Common myeloid progenitor, CD34-positive (primary cell): ENCODE results near the gene GALR1.

Experiments used
- CTCF ChIA-PET: fragments of 350-600 bp; sonication (Branson Sonifier 250); formaldehyde crosslinking; loops from one replicate; lab custom pipeline; 2021; ENCODE audit warnings: antibody characterized with exemption; lab: Charles Lee
- POLR2A ChIA-PET: fragments of 350-600 bp; sonication (Branson Sonifier 250); formaldehyde crosslinking; loops from one replicate; lab custom pipeline; 2021; ENCODE audit warnings: antibody characterized with exemption; lab: Charles Lee
- DNase-seq, 3 donors: peaks; one replicate each; pipeline versions ENCODE4 v3.0.0 to v3.0.0-alpha.2; 2013
- H3K27ac ChIP-seq, 2 experiments: 1 replicate in 1 of 2; 2 replicates in 1 of 2; pipeline ENCODE4 v1.7.0; 2013; ENCODE audit warnings: inconsistent platforms in 2 of 2, low read length in 2 of 2, mild to moderate bottlenecking in 2 of 2, low read depth in 1 of 2, moderate library complexity in 1 of 2; ENCODE audit not compliant: severe bottlenecking in 2 of 2, insufficient read depth in 1 of 2, poor library complexity in 1 of 2
- H3K27me3 ChIP-seq, 5 experiments: replicated peaks in 2 of 5; 1 replicate in 3 of 5; 2 replicates in 2 of 5; pipeline versions ENCODE4 v1.6.1 to v1.7.0; 2013; ENCODE audit warnings: low read length in 4 of 5, mild to moderate bottlenecking in 2 of 5, moderate library complexity in 2 of 5, inconsistent platforms in 1 of 5; ENCODE audit not compliant: insufficient read depth in 5 of 5, control insufficient read depth in 4 of 5
- H3K36me3 ChIP-seq, 4 experiments: 1 replicate in 2 of 4; 2 replicates in 2 of 4; pipeline versions ENCODE4 v1.6.1 to v1.7.0; 2013; ENCODE audit warnings: low read length in 3 of 4, control low read depth in 1 of 4, mild to moderate bottlenecking in 1 of 4; ENCODE audit not compliant: control insufficient read depth in 4 of 4, insufficient read depth in 4 of 4
- H3K4me1 ChIP-seq, 4 experiments: 1 replicate in 3 of 4; 2 replicates in 1 of 4; pipeline versions ENCODE4 v1.6.1 to v1.7.1; 2013; ENCODE audit warnings: low read length in 3 of 4, mild to moderate bottlenecking in 3 of 4, control low read depth in 1 of 4, inconsistent platforms in 1 of 4, moderate library complexity in 1 of 4; ENCODE audit not compliant: control insufficient read depth in 4 of 4, insufficient read depth in 4 of 4; ENCODE audit errors: control extremely low read depth in 1 of 4
- H3K4me3 ChIP-seq, 7 experiments: 1 replicate in 4 of 7; 2 replicates in 3 of 7; pipeline versions ENCODE4 v1.5.1 to v1.7.0; 2013; ENCODE audit warnings: mild to moderate bottlenecking in 7 of 7, low read length in 6 of 7, moderate library complexity in 6 of 7, inconsistent platforms in 2 of 7, low read depth in 2 of 7, control low read depth in 1 of 7; ENCODE audit not compliant: insufficient read depth in 4 of 7, control insufficient read depth in 1 of 7; ENCODE audit errors: extremely low read depth in 1 of 7
- H3K9me3 ChIP-seq, 5 experiments: 1 replicate in 4 of 5; 2 replicates in 1 of 5; pipeline versions ENCODE4 v1.6.1 to v1.7.1; 2013; ENCODE audit warnings: low read length in 4 of 5, mild to moderate bottlenecking in 2 of 5, inconsistent platforms in 1 of 5, low read depth in 1 of 5, moderate library complexity in 1 of 5; ENCODE audit not compliant: control insufficient read depth in 4 of 5, insufficient read depth in 2 of 5; ENCODE audit errors: control extremely low read depth in 1 of 5
- WGBS: methylation state at CpG from one replicate; pipeline ENCODE4 v1.1.5; 2013; ENCODE audit not compliant: insufficient coverage; 5-methylcytosine and 5-hydroxymethylcytosine counted together

The GALR1 gene

DNA sequence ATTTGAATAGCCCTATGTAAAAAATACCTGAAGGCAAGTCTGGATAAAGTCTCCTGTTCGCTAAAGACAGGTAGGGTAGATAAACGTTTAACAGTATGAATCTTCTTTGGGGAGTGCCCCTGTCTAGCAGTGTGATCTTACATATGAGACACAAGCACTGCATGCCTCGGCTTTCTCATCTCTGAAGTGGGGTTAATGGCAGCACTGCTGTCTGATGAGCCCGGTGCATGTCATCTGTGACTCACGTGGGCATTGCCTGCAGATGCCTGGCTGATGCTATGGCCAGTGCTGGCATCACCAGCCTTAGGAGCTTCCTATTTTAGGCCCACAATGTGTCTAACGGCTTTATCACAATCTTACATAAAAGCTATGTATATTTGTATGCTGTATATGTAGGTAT, 50.1 kb downstream of the GALR1 start:
- peaks cover 0 to 5% (median 2%) of the 10 kb centered on the region in 5 experiments for H3K27me3 ChIP-seq
- H3K4me1 ChIP-seq: no peaks in the 10 kb centered on the region
- 92% methylated on average over 5 of the region's 6 CpGs for WGBS
- no peak for DNase-seq
- H3K4me3 ChIP-seq: no peak overlapping the region
- CTCF ChIA-PET: no interaction called here
- POLR2A ChIA-PET: no interaction called here
- H3K27ac ChIP-seq: no peak overlapping the region
- H3K36me3 ChIP-seq: no peaks in the 10 kb centered on the region
- H3K9me3 ChIP-seq: no peaks in the 10 kb centered on the region

DNA sequence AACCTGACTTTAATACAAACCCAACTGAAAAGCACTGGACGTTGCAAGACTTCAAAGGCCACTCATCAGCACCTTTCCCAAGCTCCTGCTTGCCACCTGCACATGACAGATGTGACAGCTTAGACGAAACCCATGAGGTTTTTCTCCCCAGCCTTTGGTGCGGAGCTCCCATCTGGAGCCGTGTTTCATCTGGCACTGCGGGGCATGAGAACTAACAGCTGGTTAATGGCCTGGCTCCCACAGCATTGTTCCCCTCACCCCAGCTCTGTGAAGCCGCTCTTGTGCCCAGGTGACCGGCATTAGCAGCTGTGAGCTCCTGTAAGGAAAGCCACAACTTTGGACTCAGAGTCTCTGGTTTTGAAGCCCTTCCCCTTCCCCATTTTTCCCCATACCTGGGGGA, 50.9 kb downstream of the GALR1 start:
- H3K4me1 ChIP-seq: no peaks in the 10 kb centered on the region
- ChIA-PET POLR2A (no interaction called here), CTCF (no interaction called here)
- 58% methylated on average over 5 of the region's 7 CpGs for WGBS
- H3K9me3 ChIP-seq: no peaks in the 10 kb centered on the region
- DNase-seq: no peak
- no peak overlapping the region for H3K4me3 ChIP-seq
- no peaks in the 10 kb centered on the region for H3K36me3 ChIP-seq
- peaks cover 0 to 7% (median 2%) of the 10 kb centered on the region in 5 experiments for H3K27me3 ChIP-seq
- no peak overlapping the region for H3K27ac ChIP-seq

DNA sequence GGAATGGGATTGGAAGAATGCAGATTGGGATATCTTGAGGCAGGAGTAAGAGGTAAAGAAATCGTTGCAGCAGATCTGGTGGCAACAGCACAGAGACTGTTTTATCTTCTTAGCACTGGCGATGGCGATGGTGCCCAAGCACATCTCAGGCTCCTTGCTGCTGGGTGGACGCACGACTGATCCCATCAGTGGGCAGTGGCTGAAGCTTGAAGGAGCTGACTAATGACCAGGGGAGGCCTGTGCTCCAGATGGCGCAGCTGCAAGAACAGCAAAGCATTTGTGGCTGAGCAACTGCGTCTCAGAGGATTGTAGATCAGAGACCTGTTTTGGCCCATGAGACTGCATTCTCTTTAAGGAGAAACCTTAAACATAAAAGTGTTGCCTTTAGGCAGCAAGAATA, 54.6 kb downstream of the GALR1 start:
- no peak overlapping the region for H3K27ac ChIP-seq
- H3K36me3 ChIP-seq: no peaks in the 10 kb centered on the region
- no peak overlapping the region for H3K4me3 ChIP-seq
- ChIA-PET POLR2A (no interaction called here), CTCF (no interaction called here)
- H3K27me3 ChIP-seq: peaks cover 0 to 4% (median 0%) of the 10 kb centered on the region in 5 experiments
- no peaks in the 10 kb centered on the region for H3K4me1 ChIP-seq
- no peaks in the 10 kb centered on the region for H3K9me3 ChIP-seq
- DNase-seq: no peak
- WGBS: 94% methylated on average over 5 of the region's 7 CpGs

DNA sequence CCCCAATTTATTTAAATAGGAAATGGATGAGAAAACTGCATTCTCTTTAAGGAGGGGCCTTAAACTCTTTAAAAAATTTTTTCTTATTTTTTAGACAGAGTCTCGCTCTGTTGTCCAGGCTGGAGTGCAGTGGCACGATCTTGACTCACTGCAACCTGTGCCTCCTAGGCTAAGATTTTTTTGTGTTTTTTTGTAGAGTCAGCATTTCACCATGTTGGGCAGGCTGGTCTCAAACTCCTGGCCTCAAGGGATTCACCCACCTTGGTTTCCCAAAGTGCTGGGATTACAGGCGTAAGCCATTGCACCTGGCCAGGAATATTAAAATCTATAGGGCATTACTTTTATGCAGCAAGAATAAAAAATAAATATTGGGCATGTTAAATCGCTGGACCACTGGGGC, 56.0 kb downstream of the GALR1 start:
- no peak overlapping the region for H3K4me3 ChIP-seq
- no peaks in the 10 kb centered on the region for H3K9me3 ChIP-seq
- DNase-seq: no peak
- H3K27me3 ChIP-seq: peaks cover 0 to 4% (median 0%) of the 10 kb centered on the region in 5 experiments
- H3K27ac ChIP-seq: no peak overlapping the region
- ChIA-PET CTCF (no interaction called here), POLR2A (no interaction called here)
- WGBS: 96% methylated on average over 4 of the region's 4 CpGs
- no peaks in the 10 kb centered on the region for H3K36me3 ChIP-seq
- no peaks in the 10 kb centered on the region for H3K4me1 ChIP-seq

DNA sequence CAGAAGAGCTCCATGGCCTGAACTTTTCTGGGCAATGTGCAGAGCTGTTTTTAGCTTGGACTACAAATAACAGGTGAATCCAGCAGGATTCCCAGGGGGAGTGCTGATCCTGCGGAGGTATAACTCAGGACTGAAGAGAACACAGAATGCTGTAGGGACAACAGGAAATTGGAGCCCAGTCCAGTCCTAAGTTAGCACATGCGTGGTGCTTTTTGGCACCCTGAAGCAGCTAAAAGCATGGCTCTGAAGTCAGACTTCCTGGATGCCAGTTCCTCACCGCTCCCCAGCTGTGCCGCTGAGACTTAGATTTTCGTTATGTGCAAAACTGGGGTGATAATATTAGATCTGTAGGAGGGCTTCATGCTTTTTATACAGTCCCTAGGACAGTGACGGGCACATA, 58.6 kb downstream of the GALR1 start:
- Histone ChIP-seq H3K36me3 (no peaks in the 10 kb centered on the region), H3K4me1 (no peaks in the 10 kb centered on the region), H3K27me3 (peaks cover 0 to 4% (median 0%) of the 10 kb centered on the region in 5 experiments), H3K27ac (no peak overlapping the region), H3K9me3 (no peaks in the 10 kb centered on the region), H3K4me3 (no peak overlapping the region)
- WGBS: 89% methylated on average over 6 of the region's 6 CpGs
- CTCF ChIA-PET: no interaction called here
- POLR2A ChIA-PET: no interaction called here
- DNase-seq: no peak

DNA sequence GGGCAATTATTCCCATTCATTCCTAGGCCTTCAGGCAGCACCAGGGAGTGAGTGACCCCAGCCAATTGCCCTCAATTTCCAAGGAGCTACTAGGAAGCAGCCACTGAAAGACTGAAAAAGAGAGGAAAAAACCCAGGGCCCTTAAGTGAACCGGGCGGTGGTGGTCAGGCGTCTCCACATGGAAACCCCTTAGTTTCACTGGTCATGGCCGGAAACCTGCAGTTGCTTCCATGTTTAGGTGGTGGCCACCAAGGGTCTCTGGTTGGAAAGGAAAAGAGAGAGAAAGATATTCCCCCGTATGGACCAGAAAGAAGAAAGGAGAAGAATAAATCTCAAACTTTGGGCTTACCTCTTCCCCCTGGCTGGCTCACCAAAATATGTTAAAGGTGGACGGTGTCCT, 64.9 kb downstream of the GALR1 start:
- DNase-seq: no peak
- no peaks in the 10 kb centered on the region for H3K4me1 ChIP-seq
- peaks cover 0 to 10% (median 4%) of the 10 kb centered on the region in 5 experiments for H3K27me3 ChIP-seq
- H3K36me3 ChIP-seq: no peaks in the 10 kb centered on the region
- H3K27ac ChIP-seq: no peak overlapping the region
- WGBS: 91% methylated on average over 5 of the region's 6 CpGs
- POLR2A ChIA-PET: no interaction called here
- H3K9me3 ChIP-seq: no peaks in the 10 kb centered on the region
- CTCF ChIA-PET: no interaction called here
- H3K4me3 ChIP-seq: no peak overlapping the region

DNA sequence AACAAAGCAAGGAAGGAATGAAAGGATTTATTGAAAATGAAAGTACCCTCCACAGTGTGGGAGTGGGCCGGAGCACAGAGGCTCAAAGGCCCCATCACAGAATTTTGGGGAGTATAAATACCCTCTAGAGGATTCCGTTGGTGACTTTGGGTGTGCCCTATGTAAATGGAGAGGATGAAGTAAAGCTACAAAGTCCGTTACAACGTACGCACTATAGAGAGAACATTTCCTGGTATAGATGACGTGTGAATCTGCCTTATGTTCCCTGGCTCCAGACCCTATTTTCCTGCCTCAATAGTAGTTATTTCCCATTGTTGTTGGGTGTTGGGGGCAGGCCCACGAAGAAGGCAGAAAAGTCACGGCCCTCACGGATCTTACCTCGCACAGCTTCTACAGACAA, 65.3 kb downstream of the GALR1 start:
- no peak overlapping the region for H3K27ac ChIP-seq
- H3K9me3 ChIP-seq: no peaks in the 10 kb centered on the region
- ChIA-PET CTCF (no interaction called here), POLR2A (no interaction called here)
- WGBS: 98% methylated on average over 6 of the region's 10 CpGs
- H3K4me1 ChIP-seq: no peaks in the 10 kb centered on the region
- H3K4me3 ChIP-seq: no peak overlapping the region
- H3K27me3 ChIP-seq: peaks cover 0 to 14% (median 5%) of the 10 kb centered on the region in 5 experiments
- H3K36me3 ChIP-seq: no peaks in the 10 kb centered on the region
- DNase-seq: no peak
